Activated naive CD8-positive, alpha-beta T cell treated with anti-CD3 and anti-CD28 coated beads, Interleukin-2, amount 50 U/mL, for 24 hours (primary cell): ENCODE results near the gene APH1B.

ENCODE experiments used
- ATAC-seq: fragments of 150-1000 bp; cut with Tn5 transposase; one replicate; pipeline ENCODE4 v1.10.0; 2021
- DNase-seq: peaks from one replicate; pipeline ENCODE4 v3.0.0; 2021
- H3K27ac Mint-ChIP-seq: one replicate; pipeline ENCODE4 v1.8.0; 2021; ENCODE audit warnings: mild to moderate bottlenecking, mixed read lengths
- H3K27me3 Mint-ChIP-seq: one replicate; pipeline ENCODE4 v1.8.0; 2021; ENCODE audit warnings: mixed read lengths
- H3K36me3 Mint-ChIP-seq: one replicate; pipeline ENCODE4 v1.8.0; 2021; ENCODE audit warnings: low read depth, mixed read lengths
- H3K4me1 Mint-ChIP-seq: one replicate; pipeline ENCODE4 v1.8.0; 2021; ENCODE audit warnings: mixed read lengths
- H3K4me3 Mint-ChIP-seq: one replicate; pipeline ENCODE4 v1.8.0; 2021; ENCODE audit warnings: mild to moderate bottlenecking, moderate library complexity, mixed read lengths
- H3K9me3 Mint-ChIP-seq: one replicate; pipeline ENCODE4 v1.8.0; 2021; ENCODE audit warnings: mixed read lengths

Gene APH1B

DNA sequence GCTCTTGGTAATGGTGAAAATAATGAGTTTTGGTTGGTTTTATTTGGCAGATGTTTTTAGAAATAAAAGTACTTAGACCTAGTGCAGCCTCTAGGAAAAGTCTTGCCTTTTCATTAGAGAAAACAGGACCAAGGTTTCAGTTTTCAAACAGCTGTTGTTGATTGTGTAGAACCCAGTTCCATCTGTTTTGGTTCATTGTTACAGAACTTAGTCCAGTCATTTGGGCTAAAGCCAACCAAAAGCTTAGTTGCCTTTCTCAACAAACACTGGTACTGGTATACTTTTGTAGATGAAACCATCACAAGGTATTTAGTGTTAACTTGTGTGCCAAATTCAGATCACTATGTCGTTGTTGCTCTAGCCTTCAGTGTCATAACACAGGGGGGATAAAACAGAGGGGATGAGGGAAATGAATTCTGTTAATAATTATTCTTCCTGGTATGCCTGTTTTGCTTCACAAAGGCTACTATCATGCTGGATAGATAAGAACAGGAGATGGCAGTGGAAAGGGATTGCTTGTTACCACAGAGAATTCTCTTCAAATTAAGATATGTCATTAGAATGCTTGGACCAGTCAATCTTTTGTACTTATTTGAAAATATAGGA is 12.6 kb upstream of the APH1B start:
- H3K4me1 Mint-ChIP-seq, result peaks cover 2% of the 10 kb centered on the region
- H3K4me3 Mint-ChIP-seq, result no peak overlapping the region
- H3K27ac Mint-ChIP-seq, result peak overlapping the region; percentile 43
- no peaks in the 10 kb centered on the region for H3K27me3 Mint-ChIP-seq
- H3K36me3 Mint-ChIP-seq, result peaks cover 74% of the 10 kb centered on the region
- ATAC-seq (no peak), DNase-seq (no peak)
- no peaks in the 10 kb centered on the region for H3K9me3 Mint-ChIP-seq

DNA sequence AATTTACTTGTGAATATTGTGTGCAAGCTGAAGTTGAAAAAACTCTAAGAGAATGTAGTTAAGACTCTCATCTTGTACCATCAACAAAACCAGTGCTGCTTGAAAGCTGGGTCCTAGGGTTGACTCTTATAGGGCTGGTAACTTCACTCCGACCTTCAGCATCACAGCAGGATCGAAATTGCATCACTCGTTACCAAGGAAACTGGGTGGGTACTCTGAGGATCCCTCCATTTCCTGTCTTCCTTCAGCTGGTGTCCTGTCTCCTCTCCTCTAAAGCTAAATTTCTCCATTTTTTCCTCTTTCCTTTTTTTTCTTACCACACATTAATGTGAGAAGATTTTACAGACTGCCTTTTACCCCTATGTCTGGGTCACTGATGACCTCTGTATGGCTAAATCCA is 3.0 kb upstream of the APH1B start:
- no peak overlapping the region for H3K27ac Mint-ChIP-seq
- ATAC-seq, result peak; percentile 21
- peaks cover 41% of the 10 kb centered on the region for H3K4me1 Mint-ChIP-seq
- H3K36me3 Mint-ChIP-seq, result peaks cover 29% of the 10 kb centered on the region
- no peak overlapping the region for H3K4me3 Mint-ChIP-seq
- no peaks in the 10 kb centered on the region for H3K9me3 Mint-ChIP-seq
- H3K27me3 Mint-ChIP-seq, result no peaks in the 10 kb centered on the region
- no peak for DNase-seq

DNA sequence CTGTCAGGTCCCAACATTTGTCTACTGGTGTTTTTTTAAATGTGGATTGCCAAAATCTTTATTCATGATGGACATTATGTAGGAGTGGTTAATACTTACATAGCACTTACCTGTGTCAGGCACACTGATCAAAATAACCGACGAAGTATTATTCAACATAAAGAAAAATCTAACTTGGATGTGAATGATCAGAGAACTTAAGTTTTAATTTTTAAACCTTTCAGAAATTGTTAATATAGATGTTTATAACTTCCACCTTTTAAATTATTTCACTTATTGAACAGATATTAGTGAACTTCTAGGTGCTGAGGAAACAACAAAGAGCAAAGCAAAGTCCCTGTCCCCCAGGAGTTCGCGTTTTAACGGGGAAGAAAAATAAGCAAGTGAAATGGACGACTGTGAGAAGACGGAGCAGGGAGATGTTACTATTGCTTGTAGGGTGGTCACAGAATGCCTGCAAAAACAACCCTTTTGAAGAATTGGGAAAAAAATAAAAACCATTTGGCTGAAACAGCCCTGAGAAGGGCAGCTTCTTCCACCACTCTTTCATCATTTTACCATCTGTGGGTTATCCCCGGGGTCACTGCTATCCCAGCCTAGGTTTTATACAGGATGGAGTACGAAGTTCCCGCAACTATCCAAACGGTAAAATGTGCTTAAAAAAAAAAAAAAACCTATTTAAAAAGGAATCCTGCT is 915 bp upstream of the APH1B start:
- Mint-ChIP-seq H3K4me3 (peak overlapping the region; percentile 84), H3K4me1 (peaks cover 38% of the 10 kb centered on the region), H3K9me3 (no peaks in the 10 kb centered on the region), H3K36me3 (peaks cover 20% of the 10 kb centered on the region), H3K27ac (peak overlapping the region; percentile 80), H3K27me3 (no peaks in the 10 kb centered on the region)
- ATAC-seq (no peak), DNase-seq (no peak)

DNA sequence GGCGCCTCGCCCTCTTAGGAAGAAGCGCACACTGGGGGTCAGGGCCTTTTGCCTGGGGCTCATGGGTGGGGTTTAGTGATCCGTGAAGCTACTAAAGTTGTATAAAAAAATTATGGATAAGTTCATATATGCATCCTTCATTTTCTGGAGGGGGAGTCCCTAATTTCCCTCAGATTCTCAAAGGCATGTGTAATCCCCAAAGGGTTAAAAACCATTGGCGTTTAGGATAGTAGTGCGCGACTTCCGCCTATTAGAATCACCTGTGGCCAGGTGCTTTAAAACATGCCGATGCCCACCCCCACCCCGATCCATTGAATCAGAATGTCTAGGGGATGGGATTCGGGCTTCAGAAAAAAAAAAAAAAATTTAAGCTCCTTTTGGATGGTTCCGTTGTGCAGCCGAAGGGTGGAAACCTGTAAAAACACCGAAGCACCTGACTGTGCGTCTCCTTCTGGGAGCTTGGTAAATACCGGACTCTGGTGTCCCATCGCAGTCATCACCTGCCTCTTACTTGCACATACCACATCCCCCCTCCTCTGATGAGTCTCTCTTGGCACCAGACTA is 570 bp downstream of the APH1B start:
- Mint-ChIP-seq H3K9me3 (no peaks in the 10 kb centered on the region), H3K27me3 (no peaks in the 10 kb centered on the region), H3K4me3 (peak overlapping the region; percentile 73), H3K36me3 (peaks cover 14% of the 10 kb centered on the region), H3K27ac (no peak overlapping the region), H3K4me1 (peaks cover 38% of the 10 kb centered on the region)
- ATAC-seq (no peak), DNase-seq (no peak)

DNA sequence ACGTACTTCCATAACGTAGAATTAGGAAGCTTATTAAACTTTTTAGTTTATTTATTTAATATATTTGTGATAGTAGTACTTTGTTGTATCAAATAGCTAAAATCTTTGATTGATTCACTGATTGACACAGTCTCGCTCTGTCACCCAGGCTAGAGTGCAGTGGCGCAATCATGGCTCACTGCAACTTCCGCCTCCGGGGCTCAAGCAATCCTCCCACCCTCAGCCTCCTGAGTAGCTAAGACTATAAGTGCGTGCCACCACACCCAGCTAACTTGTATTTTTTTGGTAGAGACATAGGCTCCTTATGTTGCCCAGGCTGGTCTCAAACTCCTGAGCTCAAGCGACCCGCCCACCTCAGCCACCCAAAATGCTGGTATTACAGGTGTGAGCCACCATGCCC is 5.7 kb downstream of the APH1B start:
- DNase-seq (no peak), ATAC-seq (no peak)
- H3K36me3 Mint-ChIP-seq, result peaks cover 8% of the 10 kb centered on the region
- no peaks in the 10 kb centered on the region for H3K27me3 Mint-ChIP-seq
- H3K4me3 Mint-ChIP-seq, result no peak overlapping the region
- no peak overlapping the region for H3K27ac Mint-ChIP-seq
- H3K4me1 Mint-ChIP-seq, result peaks cover 11% of the 10 kb centered on the region
- no peaks in the 10 kb centered on the region for H3K9me3 Mint-ChIP-seq

DNA sequence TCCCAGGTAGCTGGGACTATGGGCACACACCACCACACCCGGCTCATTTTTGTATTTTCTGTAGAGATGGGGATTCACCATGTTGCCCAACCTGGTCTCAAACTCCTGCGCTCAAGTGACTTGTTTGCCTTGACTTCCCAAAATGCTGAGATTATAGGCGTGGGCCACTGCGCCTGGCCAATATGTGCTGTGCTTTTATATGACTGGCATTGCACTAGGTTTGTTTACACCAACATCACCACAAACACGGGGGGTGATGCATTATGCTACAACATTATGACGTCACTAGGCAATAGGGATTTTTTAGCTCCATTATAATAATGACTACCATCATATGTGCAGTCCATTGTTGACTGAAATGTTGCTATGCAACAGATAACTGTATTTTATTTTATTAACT is 6.9 kb downstream of the APH1B start:
- H3K27ac Mint-ChIP-seq, result no peak overlapping the region
- no peaks in the 10 kb centered on the region for H3K9me3 Mint-ChIP-seq
- H3K36me3 Mint-ChIP-seq, result peaks cover 6% of the 10 kb centered on the region
- H3K27me3 Mint-ChIP-seq, result no peaks in the 10 kb centered on the region
- ATAC-seq (no peak), DNase-seq (no peak)
- peaks cover 11% of the 10 kb centered on the region for H3K4me1 Mint-ChIP-seq
- H3K4me3 Mint-ChIP-seq, result no peak overlapping the region

DNA sequence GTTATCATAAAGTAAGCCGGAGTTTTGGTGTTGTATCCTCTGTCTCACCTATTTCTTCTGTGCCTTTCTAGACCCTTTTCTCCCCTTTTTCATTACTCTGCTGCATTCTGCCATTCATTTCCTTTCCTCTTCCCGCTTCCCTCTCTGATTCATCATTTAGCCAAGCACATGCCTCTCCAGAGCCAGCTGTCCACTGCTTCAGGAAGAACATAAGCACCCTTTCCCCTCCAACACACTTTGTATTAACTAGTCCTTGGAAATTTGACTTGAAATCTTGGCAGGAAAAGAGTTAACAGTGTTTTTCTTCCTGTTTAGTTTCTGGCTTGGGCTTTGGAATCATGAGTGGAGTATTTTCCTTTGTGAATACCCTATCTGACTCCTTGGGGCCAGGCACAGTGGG is 9.7 kb downstream of the APH1B start:
- Mint-ChIP-seq H3K9me3 (no peaks in the 10 kb centered on the region), H3K4me1 (peaks cover 11% of the 10 kb centered on the region), H3K27me3 (no peaks in the 10 kb centered on the region), H3K27ac (no peak overlapping the region), H3K36me3 (peaks cover 6% of the 10 kb centered on the region), H3K4me3 (no peak overlapping the region)
- ATAC-seq, result no peak
- no peak for DNase-seq

DNA sequence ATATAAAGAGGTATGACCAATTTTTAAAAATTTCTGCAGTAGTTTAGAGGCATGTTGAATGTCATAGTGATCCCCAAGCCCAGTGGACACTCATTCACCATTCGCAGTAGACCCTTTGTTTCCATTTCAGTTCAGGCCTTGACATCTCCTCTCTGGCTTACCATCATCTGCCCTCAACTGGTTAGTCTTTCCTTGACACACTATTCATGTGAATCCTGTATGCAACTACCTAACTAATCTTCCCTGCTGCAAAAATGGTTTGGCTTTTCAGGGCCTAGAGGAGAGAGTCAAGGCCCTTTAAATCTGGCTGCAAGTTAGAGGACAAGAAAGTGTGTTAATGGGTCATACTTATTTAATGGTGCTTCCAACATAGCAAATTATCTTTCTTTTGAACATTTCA is 10.9 kb downstream of the APH1B start:
- no peaks in the 10 kb centered on the region for H3K9me3 Mint-ChIP-seq
- no peak overlapping the region for H3K4me3 Mint-ChIP-seq
- ATAC-seq (no peak), DNase-seq (no peak)
- H3K27me3 Mint-ChIP-seq, result no peaks in the 10 kb centered on the region
- no peak overlapping the region for H3K27ac Mint-ChIP-seq
- H3K4me1 Mint-ChIP-seq, result peaks cover 10% of the 10 kb centered on the region
- peaks cover 6% of the 10 kb centered on the region for H3K36me3 Mint-ChIP-seq

DNA sequence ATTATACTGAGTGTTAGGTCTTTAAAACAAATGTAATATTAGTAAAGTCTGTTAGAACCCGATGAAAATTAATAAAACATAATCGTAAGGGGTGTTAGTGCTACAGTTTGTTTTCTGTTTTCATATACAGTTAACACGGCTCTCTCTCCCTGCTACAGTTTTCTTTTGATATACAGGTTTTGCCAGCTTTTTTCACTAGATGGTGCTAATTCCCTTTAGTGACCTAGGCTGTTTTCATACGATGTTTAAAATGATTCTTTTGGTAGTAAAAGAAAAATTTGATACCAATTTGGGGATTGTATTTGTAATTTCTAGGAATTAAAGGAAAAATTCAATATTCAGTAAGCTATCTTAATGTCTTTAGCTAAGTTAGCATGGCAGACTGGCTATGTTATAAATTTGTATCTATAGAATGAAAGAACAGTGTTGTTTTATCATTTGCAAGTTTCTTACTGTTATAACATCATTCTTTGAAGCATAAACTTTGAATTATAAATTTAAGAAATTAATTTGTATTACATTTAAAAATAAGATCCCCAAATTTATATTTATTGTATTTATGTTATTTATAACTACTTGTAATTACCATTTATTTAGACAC is 11.5 kb downstream of the APH1B start:
- H3K4me1 Mint-ChIP-seq, result peaks cover 5% of the 10 kb centered on the region
- peaks cover 7% of the 10 kb centered on the region for H3K36me3 Mint-ChIP-seq
- no peaks in the 10 kb centered on the region for H3K9me3 Mint-ChIP-seq
- ATAC-seq (no peak), DNase-seq (no peak)
- H3K4me3 Mint-ChIP-seq, result no peak overlapping the region
- H3K27me3 Mint-ChIP-seq, result no peaks in the 10 kb centered on the region
- no peak overlapping the region for H3K27ac Mint-ChIP-seq

DNA sequence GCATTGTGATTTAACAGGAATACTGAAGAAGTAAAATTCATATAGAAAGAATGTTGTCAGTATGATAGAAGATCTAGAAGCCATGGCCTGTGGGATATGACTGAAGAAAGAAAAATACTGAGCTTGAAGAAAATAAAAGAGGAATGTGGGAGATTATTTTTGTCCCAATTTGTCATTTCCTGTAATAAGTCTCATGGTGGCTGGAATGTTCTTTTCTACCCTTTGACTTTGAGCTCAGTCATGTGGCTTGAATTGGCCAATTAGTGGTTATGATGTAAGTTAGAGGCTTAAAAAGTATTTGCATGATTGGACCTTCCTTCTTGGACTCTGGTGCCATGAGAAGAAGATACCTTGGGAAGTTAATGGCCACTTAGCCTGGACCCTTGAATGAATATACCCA is 14.1 kb downstream of the APH1B start:
- H3K4me1 Mint-ChIP-seq, result peaks cover 9% of the 10 kb centered on the region
- H3K4me3 Mint-ChIP-seq, result no peak overlapping the region
- no peaks in the 10 kb centered on the region for H3K9me3 Mint-ChIP-seq
- no peak for ATAC-seq
- H3K27ac Mint-ChIP-seq, result no peak overlapping the region
- no peak for DNase-seq
- no peaks in the 10 kb centered on the region for H3K27me3 Mint-ChIP-seq
- peaks cover 6% of the 10 kb centered on the region for H3K36me3 Mint-ChIP-seq

DNA sequence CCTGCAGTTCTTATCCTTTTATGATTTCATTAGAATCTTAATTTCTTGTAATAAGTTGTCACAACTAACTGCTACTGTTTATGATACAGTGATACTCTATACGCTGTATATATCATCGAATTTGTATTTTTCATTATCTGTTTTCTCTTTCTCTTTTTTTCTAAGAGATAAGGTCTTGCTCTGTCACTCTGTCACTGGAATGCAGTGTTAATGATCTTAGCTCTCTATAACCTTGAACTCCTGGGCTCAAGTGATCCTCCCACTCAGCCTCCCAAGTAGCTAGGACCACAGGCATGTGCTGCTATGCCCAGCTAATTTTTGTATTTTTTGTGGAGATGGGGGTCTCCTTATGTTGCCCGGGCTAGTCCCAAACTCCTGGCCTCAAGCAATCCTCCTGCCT is 14.8 kb downstream of the APH1B start:
- ATAC-seq (no peak), DNase-seq (no peak)
- H3K27ac Mint-ChIP-seq, result no peak overlapping the region
- no peak overlapping the region for H3K4me3 Mint-ChIP-seq
- H3K36me3 Mint-ChIP-seq, result peaks cover 6% of the 10 kb centered on the region
- no peaks in the 10 kb centered on the region for H3K27me3 Mint-ChIP-seq
- H3K4me1 Mint-ChIP-seq, result peaks cover 9% of the 10 kb centered on the region
- H3K9me3 Mint-ChIP-seq, result no peaks in the 10 kb centered on the region

DNA sequence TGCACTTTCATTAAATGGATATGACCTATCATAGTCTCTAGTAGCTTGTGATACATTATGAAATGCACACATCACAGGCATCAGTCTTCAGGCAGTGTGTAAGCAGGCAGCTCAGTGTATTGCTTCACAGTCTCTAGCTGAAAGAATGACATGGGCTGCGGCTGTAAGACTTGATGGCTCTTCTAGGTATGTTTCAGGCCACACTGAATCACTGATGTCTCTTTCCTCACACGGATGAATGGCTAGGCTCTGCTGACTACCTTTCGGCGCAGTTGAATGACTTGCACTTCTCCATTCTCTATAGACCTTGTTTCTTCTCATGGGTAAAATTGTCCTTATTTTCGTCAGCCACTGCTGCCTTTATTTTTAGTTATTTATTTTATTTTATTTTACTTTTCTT is 15.4 kb downstream of the APH1B start:
- DNase-seq (no peak), ATAC-seq (no peak)
- Mint-ChIP-seq H3K27me3 (no peaks in the 10 kb centered on the region), H3K27ac (no peak overlapping the region), H3K36me3 (peaks cover 6% of the 10 kb centered on the region), H3K4me3 (no peak overlapping the region), H3K9me3 (no peaks in the 10 kb centered on the region), H3K4me1 (peaks cover 9% of the 10 kb centered on the region)

DNA sequence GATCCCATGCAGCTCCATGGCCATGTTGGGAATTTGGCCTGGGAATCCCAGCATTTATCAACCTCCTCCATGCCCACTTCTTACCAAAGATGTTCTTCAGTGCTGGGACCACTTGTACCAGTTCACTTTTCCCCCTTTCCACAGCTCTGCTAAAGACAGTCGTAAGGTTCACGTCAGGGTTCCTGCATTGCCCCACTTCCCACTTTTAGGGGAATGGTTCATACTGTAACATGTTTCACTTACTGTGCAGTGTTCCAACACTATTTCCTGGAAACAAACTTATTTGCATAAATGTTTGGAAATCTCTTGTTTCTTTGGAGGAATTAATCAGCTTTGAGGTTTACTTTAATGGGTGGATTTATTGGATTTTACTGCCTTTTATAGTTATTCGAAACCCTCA is 17.0 kb downstream of the APH1B start:
- peaks cover 8% of the 10 kb centered on the region for H3K36me3 Mint-ChIP-seq
- ATAC-seq (no peak), DNase-seq (no peak)
- peaks cover 3% of the 10 kb centered on the region for H3K4me1 Mint-ChIP-seq
- no peak overlapping the region for H3K4me3 Mint-ChIP-seq
- no peaks in the 10 kb centered on the region for H3K9me3 Mint-ChIP-seq
- H3K27ac Mint-ChIP-seq, result no peak overlapping the region
- H3K27me3 Mint-ChIP-seq, result no peaks in the 10 kb centered on the region

DNA sequence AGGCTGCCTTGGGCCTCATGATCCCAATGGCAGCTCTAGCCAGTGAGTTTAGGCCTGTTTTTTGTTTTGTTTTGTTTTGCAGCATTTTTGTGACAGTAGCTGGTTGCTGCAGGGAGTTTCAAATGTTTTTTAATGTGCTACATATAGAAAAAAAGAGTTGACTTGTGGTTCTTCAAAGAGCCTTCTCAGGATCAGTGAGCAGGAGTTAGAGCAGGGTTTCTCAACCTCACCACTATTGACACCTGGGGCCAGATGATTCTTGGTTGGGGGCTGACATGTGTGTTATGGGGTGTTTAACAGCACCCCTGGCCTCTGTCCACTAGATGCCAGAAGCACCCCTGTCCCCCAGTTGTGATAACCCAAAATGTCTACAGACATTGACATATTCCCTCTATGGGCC is 17.9 kb downstream of the APH1B start:
- H3K4me1 Mint-ChIP-seq, result peaks cover 3% of the 10 kb centered on the region
- H3K27ac Mint-ChIP-seq, result no peak overlapping the region
- no peaks in the 10 kb centered on the region for H3K9me3 Mint-ChIP-seq
- H3K36me3 Mint-ChIP-seq, result peaks cover 10% of the 10 kb centered on the region
- no peak overlapping the region for H3K4me3 Mint-ChIP-seq
- no peak for ATAC-seq
- no peak for DNase-seq
- H3K27me3 Mint-ChIP-seq, result no peaks in the 10 kb centered on the region

DNA sequence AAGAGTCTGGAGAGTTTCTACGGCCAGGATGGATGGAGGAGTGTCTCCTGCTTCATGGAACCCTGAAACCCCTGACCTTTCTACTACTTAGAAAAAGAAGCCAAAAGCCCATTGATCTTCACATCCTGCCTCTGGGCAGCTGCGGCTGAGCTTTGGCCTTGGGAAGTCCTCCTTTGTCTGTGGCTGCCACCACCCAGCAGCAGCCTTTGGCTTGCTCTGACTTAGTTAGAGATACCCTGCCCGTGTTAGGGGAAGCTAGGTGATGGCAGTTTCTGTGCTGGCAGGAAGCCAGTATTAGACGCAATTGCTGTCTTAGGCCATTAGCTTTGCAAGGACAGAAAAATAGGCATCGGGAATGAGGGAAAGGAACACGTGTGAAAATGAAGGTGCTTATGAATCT is 18.8 kb downstream of the APH1B start:
- no peaks in the 10 kb centered on the region for H3K27me3 Mint-ChIP-seq
- no peak for ATAC-seq
- no peak overlapping the region for H3K27ac Mint-ChIP-seq
- H3K4me3 Mint-ChIP-seq, result no peak overlapping the region
- no peak for DNase-seq
- peaks cover 11% of the 10 kb centered on the region for H3K36me3 Mint-ChIP-seq
- H3K4me1 Mint-ChIP-seq, result peaks cover 5% of the 10 kb centered on the region
- H3K9me3 Mint-ChIP-seq, result no peaks in the 10 kb centered on the region
